NB4 (cell line): Measurements from ENCODE around the gene CHD3.

Experiments
- DNase-seq: peaks from one replicate; pipeline ENCODE4 v3.0.0; 2010; ENCODE audit warnings: low read depth
- H3K4me3 ChIP-seq: one replicate; pipeline ENCODE4 v1.5.1; 2011; ENCODE audit warnings: mild to moderate bottlenecking, low read depth, low read length, moderate library complexity
- CTCF ChIP-seq: IDR thresholded peaks from one replicate; pipeline ENCODE4 v1.5.1; 2012; ENCODE audit warnings: low read depth, low read length
- MAX ChIP-seq: IDR thresholded peaks from 2 replicates; pipeline ENCODE4 v1.6.1; 2011; ENCODE audit warnings: low read depth, low read length
- MYC ChIP-seq: IDR thresholded peaks from 2 replicates; pipeline ENCODE4 v1.6.1; 2011; ENCODE audit warnings: low read depth, low read length
- POLR2A ChIP-seq: IDR thresholded peaks from 2 replicates; pipeline ENCODE4 v1.6.1; 2011; ENCODE audit warnings: mild to moderate bottlenecking; ENCODE audit not compliant: insufficient read length; ENCODE audit errors: extremely low read depth

Gene CHD3

GRCh38 chr17:7849130-7849750, 39.3 kb upstream of the CHD3 start:
- no peak for DNase-seq
- TF ChIP-seq MYC (no peak), CTCF (no peak), POLR2A (no peak), MAX (no peak)
- no peak overlapping the region for H3K4me3 ChIP-seq

GRCh38 chr17:7849751-7850504, 38.7 kb upstream of the CHD3 start:
- no peak for DNase-seq
- TF ChIP-seq MYC (no peak), CTCF (no peak), POLR2A (no peak), MAX (no peak)

GRCh38 chr17:7850701-7851437, 37.7 kb upstream of the CHD3 start:
- DNase-seq: no peak
- TF ChIP-seq CTCF (no peak), MYC (no peak), POLR2A (no peak), MAX (no peak)
- H3K4me3 ChIP-seq: no peak overlapping the region

More at GRCh38 chr17:7849751-7850504, 38.7 kb upstream of the CHD3 start:
- no peak overlapping the region for H3K4me3 ChIP-seq

- H3K4me3 ChIP-seq: no peak overlapping the region
- peak; percentile 75 for DNase-seq
- TF ChIP-seq CTCF (peak; percentile 53), POLR2A (no peak)
Measured at GRCh38 chr17:7851438-7852261, 36.9 kb upstream of the CHD3 start.

- H3K4me3 ChIP-seq: no peak overlapping the region
- no peak for DNase-seq
- no peak for TF ChIP-seq POLR2A
- TF ChIP-seq MYC: no peak
- no peak for TF ChIP-seq MAX
- no peak for TF ChIP-seq CTCF
Measured at GRCh38 chr17:7852262-7852670, 36.3 kb upstream of the CHD3 start.
